Cardiac septum (tissue), 1 donor: Measurements from ENCODE around the gene BRSK2. TPM values are rescaled to one million over a fixed set of nuclear protein-coding genes. Genes with fewer than 3 reads are reported as not detected.
A peak's percentile ranks its signal among the peaks of the same experiment; 100 is the strongest.
"Not testable (repeated sequence)": the region's sequence is repeated elsewhere in the genome, so short reads cannot be mapped to it uniquely, and the experiment has no call there.

Source experiments
- DNase-seq: peaks from one replicate; pipeline ENCODE4 v3.0.0-alpha.2; 2020; ENCODE audit warnings: low spot score
- intact Hi-C: fragments of 100-400 bp; cut with DNase I; formaldehyde crosslinking; loops from one replicate; pipeline ENCODE4 v1.14.0; 2022
- long read RNA-seq: library from polyadenylated mRNA; unstranded; transcript quantifications from one replicate; pipeline ENCODE4 v2.0.0, GENCODE V29; 2021
- total RNA-seq: library from RNA; stranded (reverse); fragmentation: NEBNext Ultra II Directional; extraction: Animal tissue kit (Norgen Biotek cat#: 25700); gene quantifications from one replicate; pipeline ENCODE4 v1.2.1, GENCODE V29; 2021
- donor health status: DM: no; HTN: no; CAD: no.

Gene BRSK2
- total RNA-seq: 0.16 TPM
- long read RNA-seq, partial matches to known transcripts: 1 of 3 reads
- long read RNA-seq, other reads (novel, unspliced or antisense): 2 of 3 reads

DNA sequence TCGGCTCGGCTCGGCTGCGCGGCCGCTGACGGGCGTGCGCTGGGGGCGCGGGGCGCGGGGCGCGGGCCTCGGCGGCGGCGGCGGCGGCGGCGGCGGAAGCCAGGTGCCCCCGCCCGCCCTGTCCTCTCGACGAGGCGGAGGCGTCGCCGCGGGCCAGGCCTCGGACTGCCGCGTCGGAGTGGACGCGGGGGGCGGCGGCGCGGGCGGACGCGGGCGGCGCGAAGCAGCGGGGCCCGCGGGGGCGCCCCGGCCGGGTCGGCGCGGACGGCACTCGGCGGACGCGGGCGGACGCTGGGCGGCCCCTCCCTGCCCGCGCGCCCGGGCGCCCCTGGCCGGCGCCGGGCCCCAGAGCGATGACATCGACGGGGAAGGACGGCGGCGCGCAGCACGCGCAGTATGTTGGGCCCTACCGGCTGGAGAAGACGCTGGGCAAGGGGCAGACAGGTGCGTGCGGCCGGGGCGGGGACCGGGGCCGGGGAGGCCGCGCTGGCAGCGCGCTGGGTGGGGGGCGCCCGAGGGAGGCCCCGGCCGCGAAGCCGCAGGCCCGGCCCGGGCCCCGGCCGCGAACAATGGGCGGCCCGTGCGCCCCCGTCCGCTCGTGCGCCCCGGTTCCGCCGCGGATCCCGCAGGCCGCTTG is at the start of gene BRSK2:
TSS of gene BRSK2 (plus strand) at position 3 of the 637 bp plus-strand sequence. CDS start at position 354, 351 bp downstream.
- DNase-seq: no peak
- intact Hi-C loops: no loop called here

DNA sequence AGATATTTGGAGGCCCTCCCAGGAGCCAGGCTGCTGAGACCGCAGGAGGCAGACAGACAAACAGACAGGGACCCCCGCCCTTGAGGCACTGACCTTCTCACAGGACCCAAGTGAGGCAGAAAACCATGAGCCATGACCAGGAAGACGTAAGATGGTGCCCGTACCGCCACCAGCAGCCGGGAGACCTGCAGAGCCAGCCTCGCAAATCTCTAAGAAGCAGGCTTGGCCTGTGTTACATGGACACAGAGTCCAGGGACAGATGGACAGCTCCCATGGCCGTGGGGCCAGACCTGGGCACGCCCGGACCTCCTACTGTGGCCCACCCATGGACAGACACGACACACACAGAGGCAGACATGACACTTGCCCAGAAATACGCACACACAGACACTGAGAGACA is 49.6 kb upstream of the BRSK2 start:
- intact Hi-C loops: no loop called here
- DNase-seq: no peak

DNA sequence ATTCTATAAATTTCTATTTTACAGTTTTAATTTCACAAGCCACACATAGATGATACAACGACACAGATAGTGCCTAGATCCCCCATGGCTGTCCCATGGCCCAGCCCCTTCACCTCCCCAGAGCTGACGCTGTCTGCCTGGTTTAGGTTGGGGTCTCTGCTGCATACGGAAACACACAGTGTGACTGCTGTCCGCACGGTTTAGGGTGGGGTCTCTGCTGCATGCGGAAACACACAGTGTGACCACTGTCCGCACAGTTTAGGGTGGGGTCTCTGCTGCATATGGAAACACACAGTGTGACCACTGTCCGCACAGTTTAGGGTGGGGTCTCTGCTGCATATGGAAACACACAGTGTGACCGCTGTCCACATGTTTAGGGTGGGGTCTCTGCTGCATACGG is 48.5 kb upstream of the BRSK2 start:
- intact Hi-C loops, DNase-seq: not testable (repeated sequence)

DNA sequence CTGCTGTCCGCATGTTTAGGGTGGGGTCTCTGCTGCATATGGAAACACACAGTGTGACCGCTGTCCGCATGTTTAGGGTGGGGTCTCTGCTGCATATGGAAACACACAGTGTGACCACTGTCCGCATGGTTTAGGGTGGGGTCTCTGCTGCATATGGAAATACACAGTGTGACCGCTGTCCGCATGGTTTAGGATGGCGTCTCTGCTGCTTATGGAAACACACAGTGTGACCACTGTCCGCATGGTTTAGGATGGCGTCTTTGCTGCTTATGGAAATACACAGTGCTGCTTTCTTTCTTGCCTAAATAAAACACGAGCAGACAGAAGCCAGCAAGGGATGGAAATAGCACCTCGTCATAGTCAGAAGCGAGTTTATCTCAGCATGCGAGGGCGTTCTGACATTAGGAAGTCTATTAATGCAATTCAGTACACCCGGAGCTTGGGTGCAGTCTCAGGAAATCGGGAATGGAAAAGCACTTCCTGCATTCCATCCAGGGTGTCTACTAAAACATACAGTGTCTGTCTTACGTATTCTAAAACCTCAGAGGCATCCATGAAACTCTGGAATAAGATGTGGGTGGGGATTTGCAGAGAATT is 47.7 kb upstream of the BRSK2 start:
- DNase-seq: no peak
- intact Hi-C loops: loop anchor here (2.0 kb wide), 1 partner anchor 173 kb away; no protein-coding TSS in a partner anchor

DNA sequence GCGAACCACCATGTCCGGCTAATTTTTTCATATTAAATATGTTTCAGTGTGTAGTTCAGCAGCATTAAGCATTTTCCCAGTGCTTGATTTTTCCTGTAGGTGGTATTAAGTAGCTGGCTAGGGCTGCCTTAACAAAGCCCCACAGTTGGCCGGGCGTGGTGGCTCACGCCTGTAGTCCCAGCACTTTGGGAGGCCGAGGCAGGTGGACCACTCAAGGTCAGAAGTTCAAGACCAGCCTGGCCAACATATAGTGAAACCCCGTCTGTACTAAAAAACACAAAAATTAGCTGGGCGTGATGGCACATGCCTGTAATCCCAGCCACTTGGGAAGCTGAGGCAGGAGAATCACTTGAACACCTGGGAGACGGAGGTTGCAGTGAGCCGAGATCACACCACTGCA is 46.8 kb upstream of the BRSK2 start:
- intact Hi-C loops: loop anchor here (2.0 kb wide), 1 partner anchor 172 kb away; no protein-coding TSS in a partner anchor

DNA sequence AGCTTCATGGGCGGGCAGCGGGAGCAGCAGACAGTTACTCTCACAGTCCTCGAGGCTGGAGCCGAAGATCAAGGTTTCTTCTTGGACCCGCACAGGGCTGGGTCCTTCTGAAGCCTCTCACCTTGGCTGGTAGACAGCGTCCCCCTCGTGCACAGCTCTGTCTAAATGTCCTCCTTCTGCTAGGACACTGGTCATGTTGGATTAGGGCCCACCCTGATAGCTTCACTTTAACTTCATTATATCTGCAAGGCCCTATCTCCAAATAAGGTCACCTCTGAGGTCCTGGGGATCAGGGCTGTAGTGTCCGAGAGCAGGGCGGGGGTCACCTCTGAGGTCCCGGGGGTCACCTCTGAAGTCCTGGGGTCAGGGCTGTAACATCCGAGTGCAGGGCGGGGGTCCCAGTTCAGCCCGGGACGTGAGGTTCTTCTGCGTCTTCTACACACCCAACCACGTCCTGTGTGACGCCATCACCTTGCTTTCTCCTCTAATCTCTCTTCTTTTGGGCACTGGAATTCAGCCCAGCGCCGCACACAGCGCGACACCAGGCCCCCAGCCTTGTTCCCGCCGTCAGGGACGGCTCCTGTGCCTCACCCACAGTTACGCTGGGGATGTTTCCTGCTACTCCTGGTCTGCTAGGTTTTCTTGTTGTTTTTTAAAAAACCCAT is 46.2 kb upstream of the BRSK2 start:
- intact Hi-C loops: loop anchor here (2.0 kb wide), 1 partner anchor 171 kb away; no protein-coding TSS in a partner anchor
- no peak for DNase-seq

More for the DNA sequence above, 46.8 kb upstream of the BRSK2 start:
- DNase-seq: no peak

DNA sequence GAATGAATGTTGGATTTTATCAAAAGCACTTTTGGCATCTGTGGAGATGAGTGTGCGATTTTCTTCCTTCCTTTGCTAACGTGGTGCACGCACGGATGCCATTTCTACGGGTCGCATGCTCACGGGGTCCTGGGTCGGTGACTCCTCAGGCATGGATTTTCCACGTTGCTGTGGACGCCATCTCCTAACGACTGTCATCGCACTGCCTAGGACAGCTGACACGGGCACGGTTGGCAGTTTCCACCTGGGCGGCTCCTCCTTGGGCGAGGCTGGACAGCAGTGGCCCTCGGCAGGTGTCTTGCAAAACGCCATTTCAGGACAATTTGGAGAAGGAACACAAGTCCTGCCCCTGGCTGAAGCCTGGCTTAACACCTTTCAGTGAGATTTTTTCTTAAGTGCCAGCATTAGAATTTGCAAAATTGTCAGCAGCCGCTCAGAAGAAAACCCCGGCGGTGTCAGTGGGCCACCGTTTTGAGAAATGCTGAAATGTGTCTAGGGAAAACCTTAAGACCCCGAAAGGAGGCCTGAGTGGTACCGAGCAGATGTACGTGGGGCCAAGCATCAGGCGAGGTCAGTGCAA is 45.6 kb upstream of the BRSK2 start:
- intact Hi-C loops: no loop called here
- DNase-seq: no peak

DNA sequence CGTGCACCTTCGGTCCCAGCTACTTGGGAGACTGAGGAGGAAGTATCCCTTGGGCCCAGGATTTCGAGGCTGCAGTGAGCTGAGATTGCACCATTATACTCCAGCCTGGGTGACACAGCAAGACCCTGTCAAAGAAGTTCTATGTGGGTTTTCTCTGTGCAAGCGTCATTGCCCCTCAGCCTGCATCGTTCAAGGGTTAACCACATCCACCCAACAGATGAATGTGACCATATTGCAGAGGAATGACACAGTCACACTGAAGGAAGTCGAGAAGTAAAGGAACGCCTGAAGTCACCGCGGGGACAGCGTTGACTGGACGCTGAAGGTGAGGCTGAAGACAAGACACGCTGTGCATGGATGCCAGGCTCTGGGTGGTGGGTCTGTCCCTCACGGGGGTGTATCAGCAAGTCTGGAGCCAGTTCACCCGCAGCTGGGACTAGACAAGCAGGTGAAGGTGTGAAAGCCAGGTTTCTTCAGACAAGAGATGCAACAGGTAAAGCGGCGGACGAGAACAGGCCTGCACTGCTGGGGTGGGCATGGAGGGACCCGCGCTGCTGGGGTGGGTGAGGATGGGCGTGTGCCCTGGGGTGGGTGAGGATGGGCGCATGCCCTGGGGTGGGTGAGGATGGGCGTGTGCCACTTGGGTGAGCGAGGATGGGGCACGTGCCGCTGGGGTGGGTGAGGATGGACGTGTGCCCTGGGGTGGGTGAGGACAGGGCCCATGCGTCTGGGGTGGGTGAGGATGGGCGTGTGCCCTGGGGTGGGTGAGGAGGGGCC is 43.8 kb upstream of the BRSK2 start:
- DNase-seq: no peak
- intact Hi-C loops: no loop called here

DNA sequence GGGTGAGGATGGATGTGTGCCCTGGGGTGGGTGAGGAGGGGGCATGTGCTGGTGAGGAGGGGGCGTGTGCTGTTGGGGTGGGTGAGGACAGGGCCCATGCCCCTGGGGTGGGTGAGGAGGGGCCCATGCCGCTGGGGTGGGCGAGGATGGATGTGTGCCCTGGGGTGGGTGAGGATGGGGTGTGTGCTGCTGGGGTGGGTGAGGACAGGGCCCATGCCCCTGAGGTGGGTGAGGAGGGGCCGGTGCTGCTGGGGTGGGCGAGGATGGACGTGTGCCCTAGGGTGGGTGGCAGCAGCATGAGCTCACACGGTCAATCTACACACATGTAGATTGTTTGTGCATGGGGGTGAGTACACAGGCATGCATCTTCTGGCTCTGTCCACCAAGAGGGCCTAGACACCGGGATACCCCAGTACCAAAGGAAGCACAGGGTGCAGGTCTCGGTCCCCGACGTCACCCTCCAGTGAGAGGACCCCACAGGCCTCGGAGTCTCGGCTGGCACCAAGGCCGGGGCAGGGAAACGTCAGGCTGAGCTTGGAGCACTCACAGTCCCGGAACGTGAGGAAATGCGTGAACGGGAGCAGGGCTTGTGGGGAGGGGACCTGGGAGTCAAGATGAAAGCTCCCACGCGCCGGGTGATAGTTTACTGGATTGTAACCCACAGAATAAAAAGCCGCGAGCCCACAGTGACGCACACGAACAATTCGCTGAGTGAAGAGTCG is 42.9 kb upstream of the BRSK2 start:
- intact Hi-C loops: no loop called here
- no peak for DNase-seq

DNA sequence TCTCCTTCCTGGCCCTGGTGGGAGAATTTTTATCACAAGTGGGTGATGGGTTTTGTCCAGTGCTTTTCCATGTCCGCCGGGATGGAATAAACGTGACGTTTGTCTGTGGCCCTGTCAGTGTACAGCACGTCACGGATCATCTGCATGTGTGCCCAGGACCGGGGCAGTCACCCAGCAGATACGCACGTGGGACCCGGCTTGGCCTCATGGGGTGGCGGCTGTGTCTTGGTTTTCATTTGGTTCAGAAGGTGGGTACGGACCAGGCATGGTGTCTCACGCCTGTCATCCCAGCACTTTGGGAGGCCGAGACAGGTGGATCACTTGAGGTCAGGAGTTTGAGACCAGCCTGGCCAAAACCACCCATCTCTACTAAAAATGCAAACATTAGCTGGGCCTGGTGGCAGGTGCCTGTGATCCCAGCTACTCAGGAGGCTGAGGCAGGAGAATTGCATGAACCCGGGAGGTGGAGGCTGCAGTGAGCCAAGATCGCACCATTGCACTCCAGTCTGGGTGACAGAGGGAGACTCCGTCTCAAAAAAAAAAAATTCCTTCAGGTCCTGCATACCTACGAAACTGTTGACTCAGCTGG is 42.2 kb upstream of the BRSK2 start:
- intact Hi-C loops, DNase-seq: not testable (repeated sequence)

DNA sequence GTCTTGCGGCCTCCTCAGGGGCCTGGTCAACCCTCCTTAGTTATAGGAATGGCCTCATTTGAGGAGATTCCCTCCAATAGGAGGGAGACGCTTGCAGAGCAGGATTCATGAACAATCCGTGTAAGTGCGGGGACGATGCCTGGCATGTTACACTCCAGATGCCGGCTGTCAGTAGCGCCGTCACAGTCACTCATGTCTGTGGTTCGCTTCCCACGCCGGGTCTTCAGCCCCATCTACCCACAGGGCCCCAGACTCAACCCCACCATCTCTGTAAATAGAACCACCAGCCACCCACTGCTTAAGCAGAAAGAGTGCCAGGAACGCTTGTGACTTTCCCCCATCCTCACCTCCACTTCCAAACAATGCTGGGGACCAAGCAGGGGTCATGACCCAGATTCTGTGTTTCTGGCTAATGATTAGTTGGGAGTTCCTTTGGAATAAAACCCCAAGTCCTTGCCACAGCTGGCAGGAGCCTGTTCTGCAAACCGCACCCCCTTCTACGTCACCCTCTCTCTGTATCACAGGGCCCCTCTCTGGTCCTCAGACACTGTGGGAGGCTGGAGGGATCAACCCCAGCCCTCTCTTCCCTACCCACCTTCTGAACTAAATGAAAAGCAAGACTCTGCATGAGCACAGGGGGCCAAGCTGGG is 41.5 kb upstream of the BRSK2 start:
- peak; percentile 38 for DNase-seq
- intact Hi-C loops: no loop called here

DNA sequence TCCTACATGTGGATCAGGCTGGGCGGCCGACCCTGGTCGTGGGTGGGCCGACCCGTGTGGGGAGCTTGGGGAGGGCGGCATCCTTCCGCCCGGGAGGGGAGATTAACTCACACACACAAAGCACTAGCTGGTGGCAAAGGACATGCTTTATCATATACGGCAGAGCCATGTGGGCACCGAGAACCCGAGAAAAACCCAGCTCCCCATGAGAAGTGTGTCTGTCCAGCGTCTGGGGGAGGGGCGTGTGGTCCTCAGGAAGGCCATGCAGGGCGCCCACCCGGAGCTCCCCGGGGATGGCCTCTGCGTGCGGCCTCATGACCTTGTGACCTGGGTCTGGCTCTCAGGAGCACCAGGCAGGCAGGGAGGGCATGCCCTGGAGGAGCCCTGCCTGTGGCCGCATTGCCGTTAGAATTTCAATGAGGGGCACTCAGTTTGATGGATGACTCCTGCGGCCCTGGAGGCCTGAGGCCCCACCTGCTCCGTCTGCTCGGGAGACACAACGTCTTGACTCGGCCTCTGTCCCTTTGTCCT is 40.9 kb upstream of the BRSK2 start:
- DNase-seq: no peak
- intact Hi-C loops: no loop called here

DNA sequence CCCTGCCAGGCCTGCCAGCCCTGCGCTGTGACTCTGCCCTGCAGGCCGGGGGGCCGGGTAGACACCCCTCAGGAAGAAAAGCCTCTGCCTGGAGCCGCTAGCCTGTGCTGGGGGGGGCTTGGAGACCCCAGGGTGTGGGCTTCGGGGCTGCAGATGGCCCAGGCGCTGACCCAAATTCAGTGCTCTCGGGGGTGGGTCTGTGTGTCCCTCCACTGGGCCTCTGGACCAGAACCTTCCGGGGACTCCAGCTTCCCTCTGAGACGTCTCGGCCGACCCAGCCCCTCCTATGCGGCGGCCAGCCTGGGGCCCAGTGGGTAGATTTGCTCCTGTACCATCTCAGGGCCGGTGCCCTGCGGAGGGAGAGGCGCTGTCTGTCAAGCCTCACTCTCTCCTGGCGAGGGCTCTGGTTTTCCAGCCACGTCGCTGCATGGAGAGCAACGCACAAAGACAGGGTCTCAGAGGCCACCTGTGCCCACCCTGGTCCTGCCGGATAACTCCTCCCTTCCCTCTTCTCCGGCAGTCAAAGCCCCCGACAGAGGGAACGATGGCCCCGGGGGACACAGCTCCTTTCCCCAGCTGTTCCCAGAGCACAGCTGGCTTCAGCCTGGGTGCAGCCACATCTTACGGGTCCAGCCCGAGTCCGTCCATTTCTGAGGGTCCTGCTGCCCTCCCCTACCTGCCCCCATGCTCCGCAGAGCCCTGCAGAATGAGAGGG is 40.2 kb upstream of the BRSK2 start:
- DNase-seq: peak; percentile 64
- intact Hi-C loops: no loop called here

DNA sequence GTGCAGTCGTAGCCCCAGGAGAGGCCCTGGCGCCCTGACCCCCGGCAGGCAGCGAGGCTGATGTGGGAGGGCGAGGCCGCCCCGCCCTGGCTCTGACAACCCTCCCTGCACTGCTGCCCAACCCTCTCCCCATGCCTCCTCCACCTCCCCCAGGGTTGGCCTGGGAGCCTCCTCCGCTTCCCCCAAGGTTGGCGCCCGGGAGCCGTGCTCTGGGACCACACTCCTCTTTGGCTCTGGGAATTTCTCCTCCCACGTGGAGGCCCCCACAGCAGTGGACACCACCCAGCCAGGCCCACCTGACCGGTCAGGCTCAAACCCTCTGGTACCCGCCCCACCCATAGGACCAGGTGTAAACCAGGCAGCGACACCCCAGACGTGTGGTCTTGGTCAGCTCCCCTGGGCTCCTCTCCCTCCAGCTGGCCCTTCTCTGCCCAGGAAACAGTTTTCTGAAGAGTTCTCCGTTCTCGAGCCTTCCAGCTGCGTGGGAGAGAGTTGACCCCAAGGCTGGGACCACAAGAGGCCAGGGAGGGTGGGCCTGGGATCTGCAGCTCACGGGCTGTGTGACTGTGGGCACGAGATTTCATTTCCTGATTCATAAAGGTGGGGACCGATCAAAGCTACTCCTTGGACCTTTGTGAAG is 39.5 kb upstream of the BRSK2 start:
- intact Hi-C loops: no loop called here
- DNase-seq: peak; percentile 31

DNA sequence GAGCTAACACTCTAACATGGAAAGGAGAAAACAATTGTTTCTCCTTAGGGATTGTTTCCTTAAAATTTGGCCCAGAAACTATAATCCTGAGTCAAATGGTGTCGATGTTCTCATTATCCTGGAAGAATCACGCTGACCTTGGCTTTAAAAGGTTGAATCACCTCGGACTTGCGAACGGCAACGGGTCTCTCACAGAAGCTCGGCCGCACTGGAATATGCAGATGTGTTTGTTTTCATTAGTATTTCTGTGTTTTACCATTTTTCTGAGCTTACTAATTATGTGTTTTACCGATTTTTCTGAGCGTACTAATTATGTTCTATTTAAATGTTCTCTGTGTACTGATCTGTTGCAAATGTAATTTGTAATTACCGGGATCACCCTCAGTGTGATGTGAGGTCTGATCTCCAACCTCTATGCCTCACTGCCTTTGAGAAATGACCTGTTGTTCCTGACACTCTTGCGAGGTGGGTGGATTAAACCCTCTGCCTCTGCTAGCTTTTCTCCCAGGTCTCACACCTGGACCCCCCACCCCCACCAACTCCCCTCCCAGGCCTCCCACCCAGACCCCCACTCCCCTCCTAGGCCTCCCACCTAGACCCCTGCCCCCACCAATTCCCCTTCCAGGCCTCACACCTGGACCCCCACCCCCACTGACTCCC is 38.3 kb upstream of the BRSK2 start:
- no peak for DNase-seq
- intact Hi-C loops: no loop called here

DNA sequence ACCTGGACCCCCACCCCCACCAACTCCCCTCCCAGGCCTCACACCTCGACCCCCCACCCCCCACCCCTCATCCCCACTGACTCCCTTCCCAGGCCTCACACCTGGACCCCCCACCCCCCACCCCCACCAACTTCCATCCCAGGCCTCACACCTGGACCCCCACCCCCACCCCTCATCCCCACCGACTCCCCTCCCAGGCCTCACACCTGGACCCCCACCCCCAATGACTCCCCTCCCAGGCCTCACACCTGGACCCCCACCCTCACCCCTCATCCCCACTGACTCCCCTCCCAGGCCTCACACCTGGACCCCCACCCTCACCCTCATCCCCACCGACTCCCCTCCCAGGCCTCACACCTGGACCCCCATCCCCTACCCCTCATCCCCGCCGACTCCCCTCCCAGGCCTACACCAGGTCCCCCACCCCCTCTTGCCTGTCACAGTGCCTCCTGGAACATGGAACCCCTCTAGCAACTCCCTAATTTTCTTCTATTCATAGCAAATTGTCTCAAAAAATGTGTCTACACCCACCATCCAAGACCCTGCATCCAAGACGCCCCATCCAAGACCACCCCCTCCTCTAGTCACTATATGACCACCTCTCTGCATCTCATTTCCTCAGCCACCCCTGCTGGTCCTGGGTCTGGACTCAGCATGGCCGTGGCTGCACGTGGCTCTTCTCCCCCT is 36.9 kb upstream of the BRSK2 start:
- no peak for DNase-seq
- intact Hi-C loops: no loop called here
